GM12875 (cell line): ENCODE data around the gene RAMACL.

Source experiments
- H3K4me3 ChIP-seq: one replicate; pipeline ENCODE4 v1.5.1; 2011; ENCODE audit warnings: low read depth, low read length, control low read depth
- CTCF ChIP-seq: IDR thresholded peaks from 2 replicates; pipeline ENCODE4 v1.5.1; 2011; ENCODE audit warnings: low read depth, mild to moderate bottlenecking, control low read depth, inconsistent platforms, low read length, moderate library complexity, borderline replicate concordance; ENCODE audit not compliant: insufficient read depth

Gene RAMACL

GRCh38 chr6:166610069-166610468 lies 23.6 kb upstream of the RAMACL start:
- TF ChIP-seq CTCF, result no peak
- no peak overlapping the region for H3K4me3 ChIP-seq

- TF ChIP-seq CTCF, result no peak
- H3K4me3 ChIP-seq, result no peak overlapping the region
These were observed 22.3 kb upstream of the RAMACL start for GRCh38 chr6:166608774-166609173.

- H3K4me3 ChIP-seq, result no peak overlapping the region
- TF ChIP-seq CTCF, result no peak
These were observed 19.3 kb upstream of the RAMACL start for GRCh38 chr6:166605752-166606151.

- H3K4me3 ChIP-seq, result no peak overlapping the region
- TF ChIP-seq CTCF, result no peak
These were observed 18.4 kb upstream of the RAMACL start for GRCh38 chr6:166604911-166605310.

- no peak overlapping the region for H3K4me3 ChIP-seq
- no peak for TF ChIP-seq CTCF
These were observed 17.9 kb upstream of the RAMACL start for GRCh38 chr6:166604328-166604727.

GRCh38 chr6:166603043-166603690 lies 16.7 kb upstream of the RAMACL start:
- H3K4me3 ChIP-seq, result no peak overlapping the region

More at GRCh38 chr6:166603043-166603690, 16.7 kb upstream of the RAMACL start:
- no peak for TF ChIP-seq CTCF
